H9 (cell line): ENCODE results near the gene C19orf47. TPM values are rescaled to one million over a fixed set of nuclear protein-coding genes. Genes with fewer than 3 reads are reported as not detected.

Source experiments
- DNase-seq: peaks from one replicate; pipeline ENCODE4 v3.0.0-alpha.2; 2017
- H2AFZ ChIP-seq: one replicate; pipeline ENCODE4 v1.6.1; 2013; ENCODE audit warnings: mild to moderate bottlenecking, low read length, control low read depth, moderate library complexity
- H2AK5ac ChIP-seq: 2 replicates; pipeline ENCODE4 v1.6.1; 2013; ENCODE audit warnings: low read length, control low read depth, mixed read lengths; ENCODE audit not compliant: insufficient read length
- H2BK120ac ChIP-seq: one replicate; pipeline ENCODE4 v1.6.1; 2013; ENCODE audit warnings: low read depth, mild to moderate bottlenecking, low read length, control low read depth, inconsistent platforms; ENCODE audit not compliant: poor library complexity, severe bottlenecking
- H2BK12ac ChIP-seq: 2 replicates; pipeline ENCODE4 v1.6.1; 2013; ENCODE audit warnings: low read length, control low read depth, mixed read lengths, low read depth; ENCODE audit not compliant: insufficient read length
- H2BK15ac ChIP-seq: 2 replicates; pipeline ENCODE4 v1.6.1; 2013; ENCODE audit warnings: low read depth, low read length, control low read depth
- H2BK20ac ChIP-seq: one replicate; pipeline ENCODE4 v1.6.1; 2013; ENCODE audit warnings: low read depth, mild to moderate bottlenecking, low read length, control low read depth, inconsistent platforms; ENCODE audit not compliant: poor library complexity, severe bottlenecking
- H2BK5ac ChIP-seq: 2 replicates; pipeline ENCODE4 v1.6.1; 2013; ENCODE audit warnings: low read length, control low read depth, mixed read lengths; ENCODE audit not compliant: insufficient read length
- H3K14ac ChIP-seq: 2 replicates; pipeline ENCODE4 v1.6.1; 2013; ENCODE audit warnings: low read length, control low read depth; ENCODE audit not compliant: insufficient read depth
- H3K18ac ChIP-seq: 2 replicates; pipeline ENCODE4 v1.6.1; 2013; ENCODE audit warnings: low read depth, mild to moderate bottlenecking, mixed read lengths, low read length, control low read depth; ENCODE audit not compliant: insufficient read length
- H3K23ac ChIP-seq: 2 replicates; pipeline ENCODE4 v1.6.1; 2013; ENCODE audit warnings: low read length, control low read depth, mixed read lengths, low read depth; ENCODE audit not compliant: insufficient read length
- H3K23me2 ChIP-seq: 2 replicates; pipeline ENCODE4 v1.6.1; 2013; ENCODE audit warnings: low read depth, mild to moderate bottlenecking, mixed read lengths, low read length, control low read depth; ENCODE audit not compliant: insufficient read length, poor library complexity, severe bottlenecking
- H3K27ac ChIP-seq: 2 replicates; pipeline ENCODE4 v1.5.1; 2013; ENCODE audit warnings: low read length, control low read depth, mixed read lengths, low read depth; ENCODE audit not compliant: insufficient read length
- H3K27me3 ChIP-seq: 2 replicates; pipeline ENCODE4 v1.6.1; 2013; ENCODE audit warnings: low read length, control low read depth, inconsistent platforms; ENCODE audit not compliant: insufficient read depth
- H3K4ac ChIP-seq: 2 replicates; pipeline ENCODE4 v1.6.1; 2013; ENCODE audit warnings: low read depth, mild to moderate bottlenecking, control low read depth, inconsistent platforms, low read length, moderate library complexity
- H3K4me1 ChIP-seq: 2 replicates; pipeline ENCODE4 v1.6.1; 2013; ENCODE audit warnings: low read length, control low read depth, inconsistent platforms; ENCODE audit not compliant: insufficient read depth
- H3K4me2 ChIP-seq: 2 replicates; pipeline ENCODE4 v1.6.1; 2013; ENCODE audit warnings: low read length, control low read depth, mixed read lengths; ENCODE audit not compliant: insufficient read length, insufficient read depth
- H3K56ac ChIP-seq: 2 replicates; pipeline ENCODE4 v1.6.1; 2013; ENCODE audit warnings: low read depth, mild to moderate bottlenecking, mixed read lengths, low read length, control low read depth; ENCODE audit not compliant: insufficient read length
- H3K79me1 ChIP-seq: 2 replicates; pipeline ENCODE4 v1.6.1; 2013; ENCODE audit warnings: low read depth, mild to moderate bottlenecking, moderate library complexity, low read length, control low read depth, inconsistent platforms; ENCODE audit not compliant: insufficient read depth, poor library complexity, severe bottlenecking
- H3K79me2 ChIP-seq: 2 replicates; pipeline ENCODE4 v1.6.1; 2013; ENCODE audit warnings: low read length, control low read depth, inconsistent platforms; ENCODE audit not compliant: insufficient read depth
- H3K9ac ChIP-seq: 2 replicates; pipeline ENCODE4 v1.6.1; 2013; ENCODE audit warnings: low read length, control low read depth, mixed read lengths; ENCODE audit not compliant: insufficient read length; ENCODE audit errors: extremely low read depth
- H3K9me3 ChIP-seq: one replicate; pipeline ENCODE4 v1.6.1; 2013; ENCODE audit warnings: low read depth, low read length, inconsistent platforms; ENCODE audit not compliant: control insufficient read depth
- H3T11ph ChIP-seq: one replicate; pipeline ENCODE4 v1.6.1; 2013; ENCODE audit warnings: mild to moderate bottlenecking, low read length, control low read depth, inconsistent platforms
- H4K20me1 ChIP-seq: one replicate; pipeline ENCODE4 v1.6.1; 2013; ENCODE audit not compliant: control insufficient read depth, insufficient read length, insufficient read depth
- H4K5ac ChIP-seq: 2 replicates; pipeline ENCODE4 v1.6.1; 2013; ENCODE audit warnings: low read depth, mild to moderate bottlenecking, mixed read lengths, low read length, control low read depth; ENCODE audit not compliant: insufficient read length
- H4K8ac ChIP-seq: replicated peaks from 2 replicates; pipeline ENCODE4 v1.6.1; 2013; ENCODE audit warnings: low read length, control low read depth, mixed read lengths, low read depth; ENCODE audit not compliant: insufficient read length
- H4K91ac ChIP-seq: 2 replicates; pipeline ENCODE4 v1.6.1; 2013; ENCODE audit warnings: low read depth, mild to moderate bottlenecking, moderate library complexity, mixed read lengths, low read length, control low read depth; ENCODE audit not compliant: insufficient read length
- H3K27ac Mint-ChIP-seq, 3 experiments: 2 replicates in 2 of 3; 3 replicates in 1 of 3; pipeline ENCODE4 v1.8.0; 2020 to 2021; ENCODE audit warnings: mixed read lengths in 3 of 3, mild to moderate bottlenecking in 1 of 3, moderate library complexity in 1 of 3
- H3K27me3 Mint-ChIP-seq: 2 replicates; pipeline ENCODE4 v1.8.0; 2021; ENCODE audit warnings: low read depth, mild to moderate bottlenecking, moderate library complexity, mixed read lengths
- H3K36me3 Mint-ChIP-seq, 3 experiments: 2 replicates in 2 of 3; 3 replicates in 1 of 3; pipeline ENCODE4 v1.8.0; 2020 to 2021; ENCODE audit warnings: low read depth in 3 of 3, mixed read lengths in 3 of 3; ENCODE audit not compliant: insufficient read depth in 1 of 3
- H3K4me1 Mint-ChIP-seq, 2 experiments: 2 replicates each; pipeline ENCODE4 v1.8.0; 2020; ENCODE audit warnings: mixed read lengths in 2 of 2
- H3K4me3 Mint-ChIP-seq, 2 experiments: 2 replicates in 1 of 2; 3 replicates in 1 of 2; pipeline ENCODE4 v1.8.0; 2020 to 2021; ENCODE audit warnings: mild to moderate bottlenecking in 2 of 2, mixed read lengths in 2 of 2, moderate library complexity in 1 of 2
- H3K9me3 Mint-ChIP-seq, 2 experiments: 2 replicates in 1 of 2; 3 replicates in 1 of 2; pipeline ENCODE4 v1.8.0; 2020; ENCODE audit warnings: mild to moderate bottlenecking in 2 of 2, mixed read lengths in 2 of 2, moderate library complexity in 1 of 2
- WGBS: extraction: QIAGEN DNeasy Blood & Tissue Kit; methylation state at CpG from one replicate; pipeline ENCODE4 v1.1.7; 2013; ENCODE audit warnings: missing lambda C conversion rate, low lambda C conversion rate, mixed read lengths; ENCODE audit not compliant: insufficient read length; ENCODE audit errors: extremely low coverage; 5-methylcytosine and 5-hydroxymethylcytosine counted together
- total RNA-seq: library from RNA; stranded (reverse); gene quantifications from 2 replicates; pipeline ENCODE4 v1.2.1, GENCODE V29; 2021
- TF ChIP-seq, protein P1 (sequence below): fragments of 200-600 bp; sonication (generic); conservative IDR thresholded peaks from 3 replicates; pipeline ENCODE4 v1.8.0; 2021; ENCODE audit warnings: antibody characterized with exemption, mild to moderate bottlenecking

Gene C19orf47
- total RNA-seq, 1 experiment from 2014 or later: 19.4 TPM

- H3K79me2 ChIP-seq: peaks cover 15% of the 10 kb centered on the region
- no peaks in the 10 kb centered on the region for H4K20me1 ChIP-seq
- peak within 1 kb of the TSS; percentile 98 for H3K4me2 ChIP-seq
- peak; percentile 88 for DNase-seq
- no peak within 1 kb of the TSS for H4K91ac ChIP-seq
- H3K27ac ChIP-seq: peak within 1 kb of the TSS; percentile 83
- Mint-ChIP-seq H3K4me3 (peak within 1 kb of the TSS; percentile 96 to 98), H3K4me1 (peaks cover 36 to 45% of the 10 kb centered on the region in 2 experiments), H3K9me3 (no peaks in the 10 kb centered on the region; a peak in 1 of 5 replicates), H3K27me3 (no peaks in the 10 kb centered on the region), H3K27ac (peak within 1 kb of the TSS; percentile 99 to 100 (median 100)), H3K36me3 (0 out of 7 replicates have a peak, but pooled peaks cover 0 to 2% (median 0%) of the 10 kb centered on the region in 3 experiments)
- no peak within 1 kb of the TSS for H3K4ac ChIP-seq
- H3K18ac ChIP-seq: peak within 1 kb of the TSS; percentile 81
- H3K4me1 ChIP-seq: no peaks in the 10 kb centered on the region; the same call in 1 of the 2 replicates
- no peaks in the 10 kb centered on the region for H3K9me3 ChIP-seq
- H3K56ac ChIP-seq: no peak within 1 kb of the TSS
- peak within 1 kb of the TSS; percentile 83 for H2AFZ ChIP-seq
- WGBS: no CpG with 5 or more reads among the region's 84 CpGs
- TF ChIP-seq, protein P1, sequence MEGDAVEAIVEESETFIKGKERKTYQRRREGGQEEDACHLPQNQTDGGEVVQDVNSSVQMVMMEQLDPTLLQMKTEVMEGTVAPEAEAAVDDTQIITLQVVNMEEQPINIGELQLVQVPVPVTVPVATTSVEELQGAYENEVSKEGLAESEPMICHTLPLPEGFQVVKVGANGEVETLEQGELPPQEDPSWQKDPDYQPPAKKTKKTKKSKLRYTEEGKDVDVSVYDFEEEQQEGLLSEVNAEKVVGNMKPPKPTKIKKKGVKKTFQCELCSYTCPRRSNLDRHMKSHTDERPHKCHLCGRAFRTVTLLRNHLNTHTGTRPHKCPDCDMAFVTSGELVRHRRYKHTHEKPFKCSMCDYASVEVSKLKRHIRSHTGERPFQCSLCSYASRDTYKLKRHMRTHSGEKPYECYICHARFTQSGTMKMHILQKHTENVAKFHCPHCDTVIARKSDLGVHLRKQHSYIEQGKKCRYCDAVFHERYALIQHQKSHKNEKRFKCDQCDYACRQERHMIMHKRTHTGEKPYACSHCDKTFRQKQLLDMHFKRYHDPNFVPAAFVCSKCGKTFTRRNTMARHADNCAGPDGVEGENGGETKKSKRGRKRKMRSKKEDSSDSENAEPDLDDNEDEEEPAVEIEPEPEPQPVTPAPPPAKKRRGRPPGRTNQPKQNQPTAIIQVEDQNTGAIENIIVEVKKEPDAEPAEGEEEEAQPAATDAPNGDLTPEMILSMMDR: no peak; the same call in 2 of the 3 replicates
- H2BK20ac ChIP-seq: no peak within 1 kb of the TSS
- H3K14ac ChIP-seq: peak within 1 kb of the TSS; percentile 89
- no peak within 1 kb of the TSS for H2BK5ac ChIP-seq
- H3T11ph ChIP-seq: no peak within 1 kb of the TSS
- H3K9ac ChIP-seq: peak within 1 kb of the TSS; percentile 80
- H3K27me3 ChIP-seq: no peaks in the 10 kb centered on the region
- H2AK5ac ChIP-seq: no peak within 1 kb of the TSS
- H2BK120ac ChIP-seq: no peak within 1 kb of the TSS
- H2BK12ac ChIP-seq: no peak within 1 kb of the TSS
- peaks cover 5% of the 10 kb centered on the region for H3K79me1 ChIP-seq
- H4K5ac ChIP-seq: no peak within 1 kb of the TSS
- H4K8ac ChIP-seq: no peak within 1 kb of the TSS
- H3K23ac ChIP-seq: no peak within 1 kb of the TSS
- H2BK15ac ChIP-seq: no peak within 1 kb of the TSS
- peaks cover 9% of the 10 kb centered on the region for H3K23me2 ChIP-seq
These were observed 63.5 kb downstream of the C19orf47 start, which contains the start of gene AKT2 for GRCh38 chr19:40284501-40285352. TSS of gene AKT2 (minus strand) at chr19:40285345. CDS start at chr19:40265267, 20,078 bp downstream.
